Kidney (tissue), 14 donors: ENCODE results near the gene SMPX. TPM values are rescaled to one million over a fixed set of nuclear protein-coding genes. Genes with fewer than 3 reads are reported as not detected.

ENCODE experiments used
- DNase-seq, 5 donors: peaks; one replicate each; pipeline ENCODE4 v3.0.0-alpha.2; 2013 to 2020
- FAIRE-seq: peaks from 2 replicates; lab custom pipeline; 2012; peaks lifted over from hg19 to GRCh38; lab: Jason Lieb, UNC
- H3K27ac ChIP-seq, 2 donors: one replicate each; pipeline ENCODE4 v1.7.0; 2013; ENCODE audit warnings: low read depth in 2 of 2, low read length in 2 of 2, inconsistent platforms in 1 of 2
- H3K27me3 ChIP-seq: one replicate; pipeline ENCODE4 v1.7.1; 2013; ENCODE audit warnings: low read length, inconsistent platforms; ENCODE audit not compliant: control insufficient read depth, insufficient read depth
- H3K36me3 ChIP-seq, 3 donors: one replicate each; pipeline versions ENCODE4 v1.7.0 to v1.7.1; 2013; ENCODE audit warnings: low read length in 3 of 3, control low read depth in 1 of 3, inconsistent platforms in 1 of 3; ENCODE audit not compliant: insufficient read depth in 3 of 3, control insufficient read depth in 2 of 3
- H3K4me1 ChIP-seq, 3 donors: one replicate each; pipeline versions ENCODE4 v1.7.0 to v1.7.1; 2013; ENCODE audit warnings: low read length in 3 of 3, inconsistent platforms in 1 of 3, low read depth in 1 of 3; ENCODE audit not compliant: control insufficient read depth in 2 of 3, insufficient read depth in 2 of 3
- H3K4me3 ChIP-seq, 3 donors: one replicate each; pipeline versions ENCODE4 v1.7.0 to v1.8.1; 2013; ENCODE audit warnings: low read length in 3 of 3, control low read depth in 1 of 3, inconsistent platforms in 1 of 3
- H3K9ac ChIP-seq, 3 donors: one replicate each; pipeline versions ENCODE4 v1.7.0 to v1.7.1; 2013; ENCODE audit warnings: low read length in 3 of 3, control low read depth in 1 of 3, inconsistent platforms in 1 of 3
- H3K9me3 ChIP-seq, 3 donors: one replicate each; pipeline versions ENCODE4 v1.7.0 to v1.7.1; 2013; ENCODE audit warnings: low read length in 3 of 3, control low read depth in 1 of 3, inconsistent platforms in 1 of 3; ENCODE audit not compliant: control insufficient read depth in 2 of 3, insufficient read depth in 1 of 3
- intact Hi-C: fragments of 100-400 bp; cut with DNase I; formaldehyde crosslinking; loops from one replicate; pipeline ENCODE4 v1.11.1; 2022
- polyA plus RNA-seq: library from polyadenylated mRNA; stranded (reverse); fragments of 350-450 nt; fragmentation: Illumina TruSeq; extraction: RNeasy Lipid Tissue Mini Kit (QIAGEN cat#74804); gene quantifications from one replicate; pipeline ENCODE4 v1.2.3, GENCODE V29; 2014; ENCODE audit warnings: low read depth, low replicate concordance; ENCODE audit not compliant: insufficient read depth
- total RNA-seq: library from RNA; stranded (reverse); fragmentation: NEBNext Ultra II Directional; extraction: Animal tissue kit (Norgen Biotek cat#: 25700); gene quantifications from one replicate; pipeline ENCODE4 v1.2.1, GENCODE V29; 2021
- TF ChIP-seq, protein P1 (sequence below): IDR thresholded peaks from 3 replicates; pipeline ENCODE4 v1.5.1; 2012; ENCODE audit warnings: mild to moderate bottlenecking, moderate library complexity, borderline replicate concordance; ENCODE audit not compliant: insufficient read depth; ENCODE audit errors: extremely low read depth
- donor health status: control.
- donor health status: control.
- donor health status: control.
- donor health status: control.
- donor health status: control.
- donor health status: DM: yes; HTN: yes; CAD: no.
- donor health status: Normal renal cell carcinoma (clear cell type).

SMPX gene
- total and polyA plus RNA-seq, 2 donors from 2014 or later = not detected

DNA sequence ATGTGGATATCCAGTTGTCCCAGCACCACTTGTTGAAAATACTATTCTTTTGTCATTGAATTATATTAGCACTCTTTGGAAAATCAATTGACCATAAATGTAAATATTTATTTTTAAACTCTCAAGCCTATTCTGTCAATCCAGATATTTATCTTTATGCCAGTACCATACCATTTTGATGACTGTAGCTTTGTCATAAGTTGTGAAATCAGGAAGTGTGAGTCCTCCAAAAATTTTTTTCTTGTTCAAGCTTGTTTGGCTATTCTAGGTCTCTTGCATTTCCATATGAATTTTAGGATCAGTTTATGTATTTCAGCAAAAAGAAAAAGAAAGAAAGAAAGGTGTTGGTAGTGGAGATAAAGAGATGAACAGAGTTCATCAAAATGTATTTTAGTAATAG, 8.2 kb upstream of the SMPX start:
- no peak overlapping the region for H3K27ac ChIP-seq
- TF ChIP-seq, protein P1, sequence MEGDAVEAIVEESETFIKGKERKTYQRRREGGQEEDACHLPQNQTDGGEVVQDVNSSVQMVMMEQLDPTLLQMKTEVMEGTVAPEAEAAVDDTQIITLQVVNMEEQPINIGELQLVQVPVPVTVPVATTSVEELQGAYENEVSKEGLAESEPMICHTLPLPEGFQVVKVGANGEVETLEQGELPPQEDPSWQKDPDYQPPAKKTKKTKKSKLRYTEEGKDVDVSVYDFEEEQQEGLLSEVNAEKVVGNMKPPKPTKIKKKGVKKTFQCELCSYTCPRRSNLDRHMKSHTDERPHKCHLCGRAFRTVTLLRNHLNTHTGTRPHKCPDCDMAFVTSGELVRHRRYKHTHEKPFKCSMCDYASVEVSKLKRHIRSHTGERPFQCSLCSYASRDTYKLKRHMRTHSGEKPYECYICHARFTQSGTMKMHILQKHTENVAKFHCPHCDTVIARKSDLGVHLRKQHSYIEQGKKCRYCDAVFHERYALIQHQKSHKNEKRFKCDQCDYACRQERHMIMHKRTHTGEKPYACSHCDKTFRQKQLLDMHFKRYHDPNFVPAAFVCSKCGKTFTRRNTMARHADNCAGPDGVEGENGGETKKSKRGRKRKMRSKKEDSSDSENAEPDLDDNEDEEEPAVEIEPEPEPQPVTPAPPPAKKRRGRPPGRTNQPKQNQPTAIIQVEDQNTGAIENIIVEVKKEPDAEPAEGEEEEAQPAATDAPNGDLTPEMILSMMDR = no peak
- intact Hi-C loops = no loop called here
- no peaks in the 10 kb centered on the region for H3K36me3 ChIP-seq
- H3K9me3 ChIP-seq = no peaks in the 10 kb centered on the region
- H3K4me3 ChIP-seq = no peak overlapping the region
- FAIRE-seq (no peak), DNase-seq (no peak)
- no peak overlapping the region for H3K9ac ChIP-seq
- no peaks in the 10 kb centered on the region for H3K27me3 ChIP-seq
- no peaks in the 10 kb centered on the region for H3K4me1 ChIP-seq

DNA sequence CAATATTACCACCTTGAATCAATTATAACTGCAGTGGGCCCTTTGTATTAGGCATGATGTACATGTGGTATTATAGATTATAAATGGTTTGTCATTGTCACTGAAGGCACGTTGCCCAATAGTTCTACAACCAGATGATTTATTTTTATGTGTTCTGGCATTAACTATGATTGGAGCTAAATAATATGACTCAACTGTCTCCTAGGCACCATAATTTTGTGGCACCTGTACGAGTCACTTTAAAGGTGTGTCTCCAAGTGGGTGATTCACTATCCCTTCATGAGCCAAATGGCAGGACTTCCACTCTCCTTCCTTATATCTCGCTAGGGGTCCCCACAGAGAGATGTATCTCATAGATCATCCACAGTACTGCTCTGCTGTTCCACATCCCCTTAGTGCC, 6.1 kb upstream of the SMPX start:
- intact Hi-C loops = no loop called here

DNA sequence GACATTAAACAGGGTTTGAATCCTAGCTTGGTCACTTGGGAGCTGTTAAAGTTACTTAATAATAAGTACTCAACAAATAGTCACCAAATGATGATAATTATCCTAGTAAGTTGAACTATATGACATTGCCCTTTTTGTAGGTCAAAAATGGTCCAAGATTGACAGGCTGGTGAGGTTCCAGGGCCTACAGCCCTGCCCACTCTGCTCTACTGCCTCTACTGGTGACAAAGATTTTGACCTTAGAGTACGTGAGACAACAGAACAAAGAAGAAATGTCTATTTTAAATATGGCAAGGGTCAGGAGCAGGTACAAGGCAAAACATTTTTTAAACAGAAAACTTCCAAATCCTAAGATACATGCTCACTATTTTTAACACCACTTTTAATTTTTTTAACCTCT, 572 bp upstream of the SMPX start:
- peaks cover 5% of the 10 kb centered on the region for H3K27me3 ChIP-seq
- DNase-seq (no peak), FAIRE-seq (no peak)
- no peak overlapping the region for H3K27ac ChIP-seq
- no peak overlapping the region for H3K9ac ChIP-seq
- no peak overlapping the region for H3K4me3 ChIP-seq
- H3K36me3 ChIP-seq = no peaks in the 10 kb centered on the region
- no peaks in the 10 kb centered on the region for H3K9me3 ChIP-seq
- TF ChIP-seq, protein P1 = no peak
- intact Hi-C loops = no loop called here
- H3K4me1 ChIP-seq = no peaks in the 10 kb centered on the region

More for the DNA sequence above, 6.1 kb upstream of the SMPX start:
- no peak for DNase-seq
- no peak for FAIRE-seq
- Histone ChIP-seq H3K27me3 (no peaks in the 10 kb centered on the region), H3K4me1 (no peaks in the 10 kb centered on the region), H3K36me3 (no peaks in the 10 kb centered on the region), H3K27ac (no peak overlapping the region), H3K9ac (no peak overlapping the region), H3K4me3 (no peak overlapping the region), H3K9me3 (no peaks in the 10 kb centered on the region)
- TF ChIP-seq, protein P1 = no peak
